T-helper 1 cell treated with Interleukin-12 subunit alpha and Interleukin-12 subunit beta and Interleukin-4 antibody, amounts not matched to agents 30 ng/mL and 1 ng/mL, for 36 hours (primary cell): ENCODE results near the gene POGLUT3. TPM values are rescaled to one million over a fixed set of nuclear protein-coding genes. Genes with fewer than 3 reads are reported as not detected.

ENCODE experiments used
- total RNA-seq: library from RNA; stranded (reverse); gene quantifications from 2 replicates; pipeline ENCODE4 v1.2.3, GENCODE V29; 2022

Gene POGLUT3
- total RNA-seq, 1 donor from 2014 or later: 15.1 TPM

Other genes starting within 250 kb of the POGLUT3 start
- gene C11orf65, start 30.9 kb downstream of the POGLUT3 start, total RNA-seq: 0.29 and 0.44 TPM in 2 replicates
- 0.88 and 1.7 TPM in 2 replicates for gene EXPH5, start 95.4 kb upstream of the POGLUT3 start, total RNA-seq
- gene DDX10, start 166.7 kb upstream of the POGLUT3 start, total RNA-seq: 36.6 and 38.3 TPM in 2 replicates